HepG2 (cell line): ENCODE results near the gene MTF1. TPM values are rescaled to one million over a fixed set of nuclear protein-coding genes. Genes with fewer than 3 reads are reported as not detected.
A peak's percentile ranks its signal among the peaks of the same experiment; 100 is the strongest.

Source experiments
- AKNA ChIP-seq: sonication (generic); formaldehyde crosslinking; IDR thresholded peaks from 2 replicates; pipeline ENCODE4 v1.4.0; 2020; ENCODE audit warnings: missing genetic modification reagents, borderline replicate concordance
- BRF2 ChIP-seq: sonication (generic); formaldehyde crosslinking; IDR thresholded peaks from 2 replicates; pipeline ENCODE4 v1.8.1; 2022; ENCODE audit warnings: mild to moderate bottlenecking, missing genetic modification reagents
- CREM ChIP-seq, 2 experiments: sonication (generic) in 1 of 2; formaldehyde crosslinking in 1 of 2; IDR thresholded peaks; 2 replicates each; pipeline versions ENCODE4 v1.4.0 to v1.6.1; 2016 to 2020; ENCODE audit warnings: antibody characterized with exemption in 1 of 2, mild to moderate bottlenecking in 1 of 2, missing genetic modification reagents in 1 of 2
- JUND ChIP-seq: sonication (generic); formaldehyde crosslinking; IDR thresholded peaks from 2 replicates; pipeline ENCODE4 v1.8.0; 2022; ENCODE audit warnings: mild to moderate bottlenecking, missing genetic modification reagents
- MXD1 ChIP-seq: sonication (generic); formaldehyde crosslinking; IDR thresholded peaks from 2 replicates; pipeline ENCODE4 v1.4.0; 2020; ENCODE audit warnings: mild to moderate bottlenecking, missing genetic modification reagents
- NCOR1 ChIP-seq: fragments of 200-600 bp; sonication (generic); IDR thresholded peaks from 2 replicates; pipeline ENCODE4 v1.7.0; 2017; ENCODE audit warnings: antibody characterized with exemption, low read length, borderline replicate concordance
- NR1H2 ChIP-seq: sonication (generic); formaldehyde crosslinking; IDR thresholded peaks from 2 replicates; pipeline ENCODE4 v1.8.1; 2022; ENCODE audit warnings: low read depth, missing genetic modification reagents, borderline replicate concordance
- PHF20 ChIP-seq: sonication (generic); formaldehyde crosslinking; IDR thresholded peaks from 2 replicates; pipeline ENCODE4 v1.5.0; 2020; ENCODE audit warnings: mild to moderate bottlenecking, missing genetic modification reagents
- PRDM4 ChIP-seq: sonication (generic); formaldehyde crosslinking; IDR thresholded peaks from 2 replicates; pipeline ENCODE4 v1.9.0; 2021; ENCODE audit warnings: missing genetic modification reagents, borderline replicate concordance
- RXRA ChIP-seq: sonication (generic); formaldehyde crosslinking; IDR thresholded peaks from 2 replicates; pipeline ENCODE4 v1.5.1; 2020; ENCODE audit warnings: missing genetic modification reagents
- RXRB ChIP-seq: IDR thresholded peaks from 2 replicates; pipeline ENCODE4 v1.6.1; 2016; ENCODE audit warnings: borderline replicate concordance, missing genetic modification reagents, missing compliant biosample characterization
- SALL1 ChIP-seq: sonication (generic); formaldehyde crosslinking; IDR thresholded peaks from 2 replicates; pipeline ENCODE4 v1.8.0; 2022; ENCODE audit warnings: mild to moderate bottlenecking, missing genetic modification reagents
- SIN3A ChIP-seq: IDR thresholded peaks from 2 replicates; pipeline ENCODE4 v1.6.1; 2011; ENCODE audit warnings: low read depth, mild to moderate bottlenecking, control low read depth, low read length, borderline replicate concordance
- ZBTB10 ChIP-seq: sonication (generic); formaldehyde crosslinking; IDR thresholded peaks from 2 replicates; pipeline ENCODE4 v1.4.0; 2020; ENCODE audit warnings: missing genetic modification reagents, borderline replicate concordance
- ZNF17 ChIP-seq: sonication (generic); formaldehyde crosslinking; IDR thresholded peaks from 2 replicates; pipeline ENCODE4 v1.5.0; 2020; ENCODE audit warnings: mild to moderate bottlenecking, missing genetic modification reagents
- ZNF367 ChIP-seq: sonication (generic); formaldehyde crosslinking; IDR thresholded peaks from 2 replicates; pipeline ENCODE4 v1.4.0; 2020; ENCODE audit warnings: missing genetic modification reagents, borderline replicate concordance
- polyA plus RNA-seq, 8 experiments: library from polyadenylated mRNA; depleted of rRNA in 3 of 8; stranded (reverse) in 7 of 8; unstranded in 1 of 8; fragments of >200 nt; fragmentation: Illumina TruSeq in 4 of 8; extraction: Trizol in 4 of 8; gene quantifications; 2 replicates each; pipeline versions ENCODE4 v1.2.1 to v1.2.3, GENCODE V29; 2011 to 2016; ENCODE audit warnings: low read depth in 4 of 8, missing spikeins in 1 of 8, mixed read lengths in 1 of 8; ENCODE audit not compliant: insufficient read depth in 1 of 8
- total RNA-seq, 5 experiments: library from RNA; depleted of rRNA; stranded (reverse); fragments of >200 nt; fragmentation: Illumina TruSeq; extraction: Trizol; gene quantifications; 2 replicates each; pipeline ENCODE4 v1.2.3, GENCODE V29; 2016; ENCODE audit warnings: low read depth in 1 of 5

Gene MTF1
- total and polyA plus RNA-seq, 2 of the 13 experiments (the other 11 are each of a cell fraction or from before 2014, with no cell fraction given), result 2.4 to 3.3 TPM

GRCh38 chr1:37807555-37808368 is 51.6 kb downstream of the MTF1 start, which contains the start of the genes C1orf122 and YRDC (continued):
- TF ChIP-seq ZBTB10 (peak; percentile 76; the same call in 1 of the 2 replicates), BRF2 (CRISPR knock-in tag) (no peak), SALL1 (CRISPR knock-in tag) (no peak; the same call in none of the 2 replicates), PRDM4 (CRISPR knock-in tag) (no peak), CREM (IDR thresholded peaks at IDR 0.05) (peak; percentile 75), CREM (CRISPR knock-in tag; IDR thresholded peaks at IDR 0.05) (no peak), NCOR1 (no peak), PHF20 (CRISPR knock-in tag) (peak; percentile 80), MXD1 (CRISPR knock-in tag) (peak; percentile 52), AKNA (CRISPR knock-in tag) (no peak), SIN3A (peak; percentile 63; the same call in 1 of the 2 replicates), RXRA (CRISPR knock-in tag) (peak; percentile 11; the same call in 1 of the 2 replicates), JUND (CRISPR knock-in tag) (no peak), RXRB (CRISPR knock-in tag) (peak; percentile 17; the same call in 1 of the 2 replicates), NR1H2 (no peak), ZNF17 (no peak), ZNF367 (CRISPR knock-in tag) (no peak)
